Stimulated activated CD8-positive, alpha-beta memory T cell treated with anti-CD3 and anti-CD28 coated beads, Interleukin-12 subunit alpha, Interleukin-12 subunit beta, amount 100 ng/mL, for 1 hour (primary cell): ENCODE measurements around the gene SF3B3.

Experiments
- DNase-seq: peaks from one replicate; pipeline ENCODE4 v3.0.0-alpha.2; 2020; ENCODE audit warnings: low read depth

Gene SF3B3

GRCh38 chr16:70590722-70591415, 67.3 kb downstream of the SF3B3 start:
- no peak for DNase-seq

- DNase-seq: no peak
Observed at GRCh38 chr16:70591615-70592014, 68.0 kb downstream of the SF3B3 start.

GRCh38 chr16:70592106-70592571, 68.5 kb downstream of the SF3B3 start:
- DNase-seq: no peak

- DNase-seq: no peak
Observed at GRCh38 chr16:70593544-70593943, 69.9 kb downstream of the SF3B3 start.

- DNase-seq: no peak
Observed at GRCh38 chr16:70594569-70594968, 71.0 kb downstream of the SF3B3 start.

GRCh38 chr16:70597135-70597835, 73.7 kb downstream of the SF3B3 start:
- DNase-seq: no peak

GRCh38 chr16:70598937-70599503, 75.4 kb downstream of the SF3B3 start:
- no peak for DNase-seq

- no peak for DNase-seq
Observed at GRCh38 chr16:70600730-70601129, 77.1 kb downstream of the SF3B3 start.

- no peak for DNase-seq
Observed at GRCh38 chr16:70601576-70602575, 78.3 kb downstream of the SF3B3 start.

GRCh38 chr16:70602831-70603230, 79.2 kb downstream of the SF3B3 start:
- no peak for DNase-seq

GRCh38 chr16:70604407-70605282, 81.0 kb downstream of the SF3B3 start:
- no peak for DNase-seq

GRCh38 chr16:70605283-70605657, 81.7 kb downstream of the SF3B3 start:
- DNase-seq: no peak

- DNase-seq: no peak
Observed at GRCh38 chr16:70608521-70608920, 84.9 kb downstream of the SF3B3 start.

GRCh38 chr16:70610273-70611223, 86.9 kb downstream of the SF3B3 start:
- DNase-seq: no peak

- no peak for DNase-seq
Observed at GRCh38 chr16:70611224-70611598, 87.6 kb downstream of the SF3B3 start.

- no peak for DNase-seq
Observed at GRCh38 chr16:70611785-70612303, 88.2 kb downstream of the SF3B3 start.

- no peak for DNase-seq
Observed at GRCh38 chr16:70612931-70613330, 89.3 kb downstream of the SF3B3 start.

- DNase-seq: no peak
Observed at GRCh38 chr16:70614208-70614951, 90.8 kb downstream of the SF3B3 start.

- no peak for DNase-seq
Observed at GRCh38 chr16:70615945-70616344, 92.3 kb downstream of the SF3B3 start.
